Activated CD8-positive, alpha-beta T cell treated with anti-CD3 and anti-CD28 coated beads for 36 hours (primary cell): ENCODE measurements around the gene RAD23B. TPM values are rescaled to one million over a fixed set of nuclear protein-coding genes. Genes with fewer than 3 reads are reported as not detected.
A peak's percentile ranks its signal among the peaks of the same experiment; 100 is the strongest.

ENCODE experiments used
- ATAC-seq: fragments of 200-7000 bp; cut with Tn5 transposase; one replicate; pipeline ENCODE4 v1.10.0; 2021; ENCODE audit warnings: mild to moderate bottlenecking, moderate library complexity
- CTCF ChIA-PET: fragments of 350-600 bp; sonication (Branson Sonifier 250); formaldehyde crosslinking; loops from one replicate; lab custom pipeline; 2021; ENCODE audit warnings: antibody characterized with exemption; lab: Charles Lee
- POLR2A ChIA-PET: fragments of 350-600 bp; sonication (Branson Sonifier 250); formaldehyde crosslinking; loops from one replicate; lab custom pipeline; 2021; ENCODE audit warnings: antibody characterized with exemption; lab: Charles Lee
- DNase-seq: peaks from one replicate; pipeline ENCODE4 v3.0.0-alpha.2; 2020
- H3K27ac Mint-ChIP-seq: one replicate; pipeline ENCODE4 v1.8.0; 2021; ENCODE audit warnings: mild to moderate bottlenecking, mixed read lengths
- H3K27me3 Mint-ChIP-seq: one replicate; pipeline ENCODE4 v1.8.0; 2021; ENCODE audit warnings: mixed read lengths
- H3K36me3 Mint-ChIP-seq: one replicate; pipeline ENCODE4 v1.8.0; 2021; ENCODE audit warnings: low read depth, mixed read lengths
- H3K4me1 Mint-ChIP-seq: one replicate; pipeline ENCODE4 v1.8.0; 2021; ENCODE audit warnings: low read depth, mixed read lengths
- H3K4me3 Mint-ChIP-seq: one replicate; pipeline ENCODE4 v1.8.0; 2021; ENCODE audit warnings: mild to moderate bottlenecking, moderate library complexity, mixed read lengths
- H3K9me3 Mint-ChIP-seq: one replicate; pipeline ENCODE4 v1.8.0; 2021; ENCODE audit warnings: mixed read lengths
- CTCF ChIP-seq: fragments of 200-600 bp; IDR thresholded peaks from one replicate; pipeline ENCODE4 v1.8.0; 2022; ENCODE audit warnings: antibody characterized with exemption, mild to moderate bottlenecking
- intact Hi-C: fragments of 100-400 bp; cut with micrococcal nuclease; formaldehyde crosslinking; loops from one replicate; pipeline ENCODE4 v1.10.0; 2022
- total RNA-seq, 2 experiments: library from RNA; stranded (reverse); gene quantifications; one replicate each; pipeline ENCODE4 v1.2.3, GENCODE V29; 2021

The RAD23B gene
- total RNA-seq, 2 experiments from 2014 or later = 115 to 117 TPM

GRCh38 chr9:107279086-107279485, 4.0 kb upstream of the RAD23B start:
- Mint-ChIP-seq H3K27ac (no peak overlapping the region), H3K36me3 (peaks cover 4% of the 10 kb centered on the region), H3K4me3 (no peak overlapping the region), H3K4me1 (peaks cover 17% of the 10 kb centered on the region), H3K9me3 (no peaks in the 10 kb centered on the region), H3K27me3 (peaks cover 12% of the 10 kb centered on the region)
- TF ChIP-seq CTCF = no peak
- ATAC-seq (no peak), DNase-seq (no peak)
- ChIA-PET CTCF (interaction anchor here (0.8 to 1.8 kb wide), 2 partner anchors 9 to 62 kb away, joined by 3 to 6 read pairs; no protein-coding TSS in a partner anchor), POLR2A (no interaction called here)
- intact Hi-C loops = no loop called here

GRCh38 chr9:107280543-107280942, 2.5 kb upstream of the RAD23B start:
- ATAC-seq = no peak
- peak; percentile 27 for DNase-seq
- H3K4me3 Mint-ChIP-seq = no peak overlapping the region
- no peak for TF ChIP-seq CTCF
- H3K27ac Mint-ChIP-seq = peak overlapping the region; percentile 43
- H3K4me1 Mint-ChIP-seq = peaks cover 22% of the 10 kb centered on the region
- POLR2A ChIA-PET = no interaction called here
- intact Hi-C loops = loop anchor here (5.0 kb wide), 1 partner anchor 38 kb away; no protein-coding TSS in a partner anchor
- no peaks in the 10 kb centered on the region for H3K9me3 Mint-ChIP-seq
- H3K27me3 Mint-ChIP-seq = peaks cover 5% of the 10 kb centered on the region
- CTCF ChIA-PET = interaction anchor here (1.0 to 2.2 kb wide), 2 partner anchors 13 to 61 kb away, joined by 4 to 14 read pairs; no protein-coding TSS in a partner anchor
- H3K36me3 Mint-ChIP-seq = peaks cover 16% of the 10 kb centered on the region

- Mint-ChIP-seq H3K36me3 (peaks cover 19% of the 10 kb centered on the region), H3K4me1 (peaks cover 29% of the 10 kb centered on the region), H3K9me3 (no peaks in the 10 kb centered on the region), H3K27ac (no peak overlapping the region), H3K27me3 (peaks cover 2% of the 10 kb centered on the region), H3K4me3 (no peak overlapping the region)
- CTCF ChIA-PET = interaction anchor here (2.2 kb wide), 1 partner anchor 60 kb away, joined by 14 read pairs; no protein-coding TSS in a partner anchor
- no peak for DNase-seq
- intact Hi-C loops = loop anchor here (5.0 kb wide), 1 partner anchor 39 kb away; no protein-coding TSS in a partner anchor
- POLR2A ChIA-PET = no interaction called here
- TF ChIP-seq CTCF = no peak
- no peak for ATAC-seq
Observed at GRCh38 chr9:107281184-107281583, 1.9 kb upstream of the RAD23B start.

GRCh38 chr9:107281922-107282667, 984 bp upstream of the RAD23B start:
- peaks cover 36% of the 10 kb centered on the region for H3K4me1 Mint-ChIP-seq

More at GRCh38 chr9:107281922-107282667, 984 bp upstream of the RAD23B start:
- H3K36me3 Mint-ChIP-seq = peaks cover 23% of the 10 kb centered on the region
- H3K9me3 Mint-ChIP-seq = no peaks in the 10 kb centered on the region
- H3K27me3 Mint-ChIP-seq = no peaks in the 10 kb centered on the region
- peak overlapping the region; percentile 73 for H3K27ac Mint-ChIP-seq
- peak overlapping the region; percentile 92 for H3K4me3 Mint-ChIP-seq
- ChIA-PET CTCF (interaction anchor here (0.9 to 2.2 kb wide), 2 partner anchors 13 to 59 kb away, joined by 3 to 14 read pairs; no protein-coding TSS in a partner anchor), POLR2A (interaction anchor here (0.8 to 0.9 kb wide), 2 partner anchors 52 to 439 kb away, joined by 3 read pairs; no protein-coding TSS in a partner anchor)
- intact Hi-C loops = loop anchor here (5.0 kb wide), 1 partner anchor 40 kb away; no protein-coding TSS in a partner anchor
- no peak for ATAC-seq
- no peak for TF ChIP-seq CTCF
- no peak for DNase-seq
